ENCODE data around the gene DAPK1. TPM values are rescaled to one million over a fixed set of nuclear protein-coding genes. Genes with fewer than 3 reads are reported as not detected.

DAPK1 gene
- total and polyA plus RNA-seq, 8 donors = 29.1 to 98.7 (median 45.4) TPM

- Histone ChIP-seq H3K27me3 (no peaks in the 10 kb centered on the region), H3K9me3 (no peaks in the 10 kb centered on the region), H3K36me3 (peaks cover 10 to 40% (median 19%) of the 10 kb centered on the region in 3 donors), H3K4me3 (no peak overlapping the region), H3K4me1 (peaks cover 5 to 14% (median 7%) of the 10 kb centered on the region in 3 donors), H3K27ac (peak overlapping the region in 2 of 4 donors; percentile 1 to 13)
- FAIRE-seq (no peak), DNase-seq (no peak), ATAC-seq (peak in 2 of 4 donors; percentile 6 to 8)
- no peak for TF ChIP-seq CTCF (IDR thresholded peaks at IDR 0.05)
- intact Hi-C loops (cut with DNase I) = no loop called here
- WGBS, 2 donors = 85% methylated on average over 6 of the region's 6 CpGs
Measured at GRCh38 chr9:87704342-87704741, 206.7 kb downstream of the DAPK1 start.

GRCh38 chr9:87706066-87706739, 208.5 kb downstream of the DAPK1 start:
- intact Hi-C loops (cut with DNase I) = no loop called here
- 96 to 98% methylated on average over 39 of the region's 39 CpGs for WGBS, 2 donors
- Histone ChIP-seq H3K4me3 (no peak overlapping the region), H3K4me1 (peaks cover 5 to 14% (median 7%) of the 10 kb centered on the region in 3 donors), H3K36me3 (peaks cover 10 to 25% (median 19%) of the 10 kb centered on the region in 3 donors), H3K9me3 (no peaks in the 10 kb centered on the region), H3K27me3 (no peaks in the 10 kb centered on the region), H3K27ac (no peak overlapping the region)
- ATAC-seq (no peak), DNase-seq (peak in 1 of 6 donors; percentile 70), FAIRE-seq (no peak)
- no peak for TF ChIP-seq CTCF (IDR thresholded peaks at IDR 0.05)

- no peaks in the 10 kb centered on the region for H3K27me3 ChIP-seq
- peaks cover 6 to 25% (median 19%) of the 10 kb centered on the region in 3 donors for H3K36me3 ChIP-seq
- WGBS, 2 donors = 78 to 83% methylated on average over 6 of the region's 6 CpGs
- no peak for TF ChIP-seq CTCF (IDR thresholded peaks at IDR 0.05)
- DNase-seq = no peak
- no peak for ATAC-seq
- no peak overlapping the region for H3K27ac ChIP-seq
- no peak overlapping the region for H3K4me3 ChIP-seq
- peaks cover 5 to 14% (median 7%) of the 10 kb centered on the region in 3 donors for H3K4me1 ChIP-seq
- no peaks in the 10 kb centered on the region for H3K9me3 ChIP-seq
- no peak for FAIRE-seq
- intact Hi-C loops (cut with DNase I) = no loop called here
Measured at GRCh38 chr9:87707805-87708506, 210.3 kb downstream of the DAPK1 start.

- peaks cover 6 to 25% (median 19%) of the 10 kb centered on the region in 3 donors for H3K36me3 ChIP-seq
- FAIRE-seq (no peak), ATAC-seq (no peak), DNase-seq (no peak)
- intact Hi-C loops (cut with DNase I) = no loop called here
- H3K27me3 ChIP-seq = no peaks in the 10 kb centered on the region
- peaks cover 2 to 10% (median 2%) of the 10 kb centered on the region in 3 donors for H3K4me1 ChIP-seq
- 84 to 85% methylated on average over 5 of the region's 5 CpGs for WGBS, 2 donors
- no peak for TF ChIP-seq CTCF (IDR thresholded peaks at IDR 0.05)
- H3K9me3 ChIP-seq = no peaks in the 10 kb centered on the region
- H3K4me3 ChIP-seq = no peak overlapping the region
- no peak overlapping the region for H3K27ac ChIP-seq
Measured at GRCh38 chr9:87708546-87708945, 210.9 kb downstream of the DAPK1 start.
